WTC11 (cell line): Measurements from ENCODE around the gene CTPS2.

Source experiments
- ATF1 ChIP-seq: sonication (generic); formaldehyde crosslinking; IDR thresholded peaks from 2 replicates; pipeline ENCODE4 v1.8.1; 2023; ENCODE audit warnings: mild to moderate bottlenecking, moderate library complexity, missing genetic modification reagents
- FOXJ3 ChIP-seq: sonication (generic); formaldehyde crosslinking; IDR thresholded peaks from 2 replicates; pipeline ENCODE4 v1.9.0; 2021; ENCODE audit warnings: missing genetic modification reagents, mild to moderate bottlenecking, borderline replicate concordance
- TCF7 ChIP-seq: sonication (generic); formaldehyde crosslinking; IDR thresholded peaks from 2 replicates; pipeline ENCODE4 v1.8.0; 2022; ENCODE audit warnings: mild to moderate bottlenecking, low read depth, missing genetic modification reagents, moderate library complexity
- TF ChIP-seq, protein P1 (sequence below): fragments of 200-600 bp; IDR thresholded peaks from 2 replicates; pipeline ENCODE4 v1.8.0; 2022; ENCODE audit warnings: antibody characterized with exemption
- TF ChIP-seq, protein P2 (sequence below): sonication (generic); formaldehyde crosslinking; IDR thresholded peaks from 2 replicates; pipeline ENCODE4 v1.8.0; 2022; ENCODE audit warnings: mild to moderate bottlenecking, missing genetic modification reagents
- TF ChIP-seq, protein P3 (sequence below): fragments of 250-450 bp; sonication (Bioruptor Pico); IDR thresholded peaks from 2 replicates; pipeline ENCODE4 v1.9.0; 2021; ENCODE audit warnings: mild to moderate bottlenecking
- TF ChIP-seq, protein P4 (sequence below): sonication (generic); formaldehyde crosslinking; conservative IDR thresholded peaks from 2 replicates; pipeline ENCODE4 v1.8.1; 2022; ENCODE audit warnings: mild to moderate bottlenecking, missing genetic modification reagents
- TF ChIP-seq, protein P5 (sequence below): sonication (generic); formaldehyde crosslinking; IDR thresholded peaks from 2 replicates; pipeline ENCODE4 v1.8.1; 2023; ENCODE audit warnings: mild to moderate bottlenecking, missing genetic modification reagents, borderline replicate concordance
- TF ChIP-seq, protein P6 (sequence below): fragments of 250-450 bp; sonication (Bioruptor Pico); IDR thresholded peaks from 2 replicates; pipeline ENCODE4 v1.9.0; 2021; ENCODE audit warnings: moderate library complexity, mild to moderate bottlenecking, inconsistent platforms, borderline replicate concordance

DNA sequence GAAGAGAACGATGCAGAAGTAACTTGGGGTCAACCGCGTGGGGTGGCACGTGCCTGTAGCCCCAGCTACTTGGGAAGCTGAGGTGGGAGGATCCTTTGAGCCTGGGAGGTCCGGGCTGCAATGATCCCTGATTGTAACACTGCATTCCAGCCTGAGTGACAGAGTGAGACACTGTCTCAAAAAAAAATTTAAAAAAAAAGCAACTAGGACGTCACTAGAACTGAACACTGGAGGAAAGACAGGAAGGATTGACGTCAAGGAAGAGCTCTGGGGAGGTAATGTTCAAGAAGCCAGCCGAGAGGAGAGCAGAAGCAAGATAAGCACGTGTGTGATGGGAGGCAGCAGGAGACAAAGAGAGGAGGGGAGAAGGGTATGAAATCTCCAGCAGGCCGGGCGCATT, 33.8 kb downstream of the CTPS2 start:
- TF ChIP-seq, protein P1, sequence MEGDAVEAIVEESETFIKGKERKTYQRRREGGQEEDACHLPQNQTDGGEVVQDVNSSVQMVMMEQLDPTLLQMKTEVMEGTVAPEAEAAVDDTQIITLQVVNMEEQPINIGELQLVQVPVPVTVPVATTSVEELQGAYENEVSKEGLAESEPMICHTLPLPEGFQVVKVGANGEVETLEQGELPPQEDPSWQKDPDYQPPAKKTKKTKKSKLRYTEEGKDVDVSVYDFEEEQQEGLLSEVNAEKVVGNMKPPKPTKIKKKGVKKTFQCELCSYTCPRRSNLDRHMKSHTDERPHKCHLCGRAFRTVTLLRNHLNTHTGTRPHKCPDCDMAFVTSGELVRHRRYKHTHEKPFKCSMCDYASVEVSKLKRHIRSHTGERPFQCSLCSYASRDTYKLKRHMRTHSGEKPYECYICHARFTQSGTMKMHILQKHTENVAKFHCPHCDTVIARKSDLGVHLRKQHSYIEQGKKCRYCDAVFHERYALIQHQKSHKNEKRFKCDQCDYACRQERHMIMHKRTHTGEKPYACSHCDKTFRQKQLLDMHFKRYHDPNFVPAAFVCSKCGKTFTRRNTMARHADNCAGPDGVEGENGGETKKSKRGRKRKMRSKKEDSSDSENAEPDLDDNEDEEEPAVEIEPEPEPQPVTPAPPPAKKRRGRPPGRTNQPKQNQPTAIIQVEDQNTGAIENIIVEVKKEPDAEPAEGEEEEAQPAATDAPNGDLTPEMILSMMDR, result no peak
- TF ChIP-seq, protein P2, sequence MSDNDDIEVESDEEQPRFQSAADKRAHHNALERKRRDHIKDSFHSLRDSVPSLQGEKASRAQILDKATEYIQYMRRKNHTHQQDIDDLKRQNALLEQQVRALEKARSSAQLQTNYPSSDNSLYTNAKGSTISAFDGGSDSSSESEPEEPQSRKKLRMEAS, result no peak
- TF ChIP-seq, protein P3, sequence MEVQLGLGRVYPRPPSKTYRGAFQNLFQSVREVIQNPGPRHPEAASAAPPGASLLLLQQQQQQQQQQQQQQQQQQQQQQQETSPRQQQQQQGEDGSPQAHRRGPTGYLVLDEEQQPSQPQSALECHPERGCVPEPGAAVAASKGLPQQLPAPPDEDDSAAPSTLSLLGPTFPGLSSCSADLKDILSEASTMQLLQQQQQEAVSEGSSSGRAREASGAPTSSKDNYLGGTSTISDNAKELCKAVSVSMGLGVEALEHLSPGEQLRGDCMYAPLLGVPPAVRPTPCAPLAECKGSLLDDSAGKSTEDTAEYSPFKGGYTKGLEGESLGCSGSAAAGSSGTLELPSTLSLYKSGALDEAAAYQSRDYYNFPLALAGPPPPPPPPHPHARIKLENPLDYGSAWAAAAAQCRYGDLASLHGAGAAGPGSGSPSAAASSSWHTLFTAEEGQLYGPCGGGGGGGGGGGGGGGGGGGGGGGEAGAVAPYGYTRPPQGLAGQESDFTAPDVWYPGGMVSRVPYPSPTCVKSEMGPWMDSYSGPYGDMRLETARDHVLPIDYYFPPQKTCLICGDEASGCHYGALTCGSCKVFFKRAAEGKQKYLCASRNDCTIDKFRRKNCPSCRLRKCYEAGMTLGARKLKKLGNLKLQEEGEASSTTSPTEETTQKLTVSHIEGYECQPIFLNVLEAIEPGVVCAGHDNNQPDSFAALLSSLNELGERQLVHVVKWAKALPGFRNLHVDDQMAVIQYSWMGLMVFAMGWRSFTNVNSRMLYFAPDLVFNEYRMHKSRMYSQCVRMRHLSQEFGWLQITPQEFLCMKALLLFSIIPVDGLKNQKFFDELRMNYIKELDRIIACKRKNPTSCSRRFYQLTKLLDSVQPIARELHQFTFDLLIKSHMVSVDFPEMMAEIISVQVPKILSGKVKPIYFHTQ, result no peak
- TF ChIP-seq, protein P4, sequence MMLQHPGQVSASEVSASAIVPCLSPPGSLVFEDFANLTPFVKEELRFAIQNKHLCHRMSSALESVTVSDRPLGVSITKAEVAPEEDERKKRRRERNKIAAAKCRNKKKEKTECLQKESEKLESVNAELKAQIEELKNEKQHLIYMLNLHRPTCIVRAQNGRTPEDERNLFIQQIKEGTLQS, result no peak
- TF ChIP-seq ATF1 (no peak), FOXJ3 (CRISPR knock-in tag) (no peak), TCF7 (CRISPR knock-in tag) (no peak)
- TF ChIP-seq, protein P5, sequence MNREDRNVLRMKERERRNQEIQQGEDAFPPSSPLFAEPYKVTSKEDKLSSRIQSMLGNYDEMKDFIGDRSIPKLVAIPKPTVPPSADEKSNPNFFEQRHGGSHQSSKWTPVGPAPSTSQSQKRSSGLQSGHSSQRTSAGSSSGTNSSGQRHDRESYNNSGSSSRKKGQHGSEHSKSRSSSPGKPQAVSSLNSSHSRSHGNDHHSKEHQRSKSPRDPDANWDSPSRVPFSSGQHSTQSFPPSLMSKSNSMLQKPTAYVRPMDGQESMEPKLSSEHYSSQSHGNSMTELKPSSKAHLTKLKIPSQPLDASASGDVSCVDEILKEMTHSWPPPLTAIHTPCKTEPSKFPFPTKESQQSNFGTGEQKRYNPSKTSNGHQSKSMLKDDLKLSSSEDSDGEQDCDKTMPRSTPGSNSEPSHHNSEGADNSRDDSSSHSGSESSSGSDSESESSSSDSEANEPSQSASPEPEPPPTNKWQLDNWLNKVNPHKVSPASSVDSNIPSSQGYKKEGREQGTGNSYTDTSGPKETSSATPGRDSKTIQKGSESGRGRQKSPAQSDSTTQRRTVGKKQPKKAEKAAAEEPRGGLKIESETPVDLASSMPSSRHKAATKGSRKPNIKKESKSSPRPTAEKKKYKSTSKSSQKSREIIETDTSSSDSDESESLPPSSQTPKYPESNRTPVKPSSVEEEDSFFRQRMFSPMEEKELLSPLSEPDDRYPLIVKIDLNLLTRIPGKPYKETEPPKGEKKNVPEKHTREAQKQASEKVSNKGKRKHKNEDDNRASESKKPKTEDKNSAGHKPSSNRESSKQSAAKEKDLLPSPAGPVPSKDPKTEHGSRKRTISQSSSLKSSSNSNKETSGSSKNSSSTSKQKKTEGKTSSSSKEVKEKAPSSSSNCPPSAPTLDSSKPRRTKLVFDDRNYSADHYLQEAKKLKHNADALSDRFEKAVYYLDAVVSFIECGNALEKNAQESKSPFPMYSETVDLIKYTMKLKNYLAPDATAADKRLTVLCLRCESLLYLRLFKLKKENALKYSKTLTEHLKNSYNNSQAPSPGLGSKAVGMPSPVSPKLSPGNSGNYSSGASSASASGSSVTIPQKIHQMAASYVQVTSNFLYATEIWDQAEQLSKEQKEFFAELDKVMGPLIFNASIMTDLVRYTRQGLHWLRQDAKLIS (CRISPR knock-in tag), result no peak
- TF ChIP-seq, protein P6, sequence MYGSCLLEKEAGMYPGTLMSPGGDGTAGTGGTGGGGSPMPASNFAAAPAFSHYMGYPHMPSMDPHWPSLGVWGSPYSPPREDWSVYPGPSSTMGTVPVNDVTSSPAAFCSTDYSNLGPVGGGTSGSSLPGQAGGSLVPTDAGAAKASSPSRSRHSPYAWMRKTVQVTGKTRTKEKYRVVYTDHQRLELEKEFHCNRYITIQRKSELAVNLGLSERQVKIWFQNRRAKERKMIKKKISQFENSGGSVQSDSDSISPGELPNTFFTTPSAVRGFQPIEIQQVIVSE (CRISPR knock-in tag), result no peak
